ENCODE results near the gene PFDN1.

DNA sequence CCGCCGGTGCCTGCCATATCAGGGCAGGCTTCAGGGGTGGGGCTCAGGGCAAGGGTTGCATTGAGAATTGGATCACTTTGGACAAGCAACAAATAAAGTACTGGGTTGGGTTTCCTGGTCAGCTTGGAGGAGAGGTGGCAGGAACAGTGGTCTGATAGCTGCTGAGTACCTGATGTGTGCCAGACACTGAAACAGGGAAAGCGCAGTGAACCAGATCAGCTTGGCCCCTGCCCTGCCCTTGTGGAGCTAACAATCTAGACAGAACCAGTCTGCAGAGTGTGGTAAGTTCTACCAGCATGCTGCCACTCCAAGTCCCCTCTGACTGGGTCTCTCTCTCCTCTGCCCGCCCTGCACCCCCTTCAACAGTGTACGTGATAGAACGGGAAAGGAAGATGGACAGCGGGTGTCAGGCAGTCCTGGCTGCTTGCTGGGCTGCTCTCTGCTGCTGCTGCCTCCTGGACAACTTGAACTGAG is 74.5 kb downstream of the PFDN1 start:
- no peak for TF ChIP-seq POLR2AphosphoS5 (IDR thresholded peaks at IDR 0.05; ENCODE audit: low read depth, low read length)
- TF ChIP-seq, protein P1, sequence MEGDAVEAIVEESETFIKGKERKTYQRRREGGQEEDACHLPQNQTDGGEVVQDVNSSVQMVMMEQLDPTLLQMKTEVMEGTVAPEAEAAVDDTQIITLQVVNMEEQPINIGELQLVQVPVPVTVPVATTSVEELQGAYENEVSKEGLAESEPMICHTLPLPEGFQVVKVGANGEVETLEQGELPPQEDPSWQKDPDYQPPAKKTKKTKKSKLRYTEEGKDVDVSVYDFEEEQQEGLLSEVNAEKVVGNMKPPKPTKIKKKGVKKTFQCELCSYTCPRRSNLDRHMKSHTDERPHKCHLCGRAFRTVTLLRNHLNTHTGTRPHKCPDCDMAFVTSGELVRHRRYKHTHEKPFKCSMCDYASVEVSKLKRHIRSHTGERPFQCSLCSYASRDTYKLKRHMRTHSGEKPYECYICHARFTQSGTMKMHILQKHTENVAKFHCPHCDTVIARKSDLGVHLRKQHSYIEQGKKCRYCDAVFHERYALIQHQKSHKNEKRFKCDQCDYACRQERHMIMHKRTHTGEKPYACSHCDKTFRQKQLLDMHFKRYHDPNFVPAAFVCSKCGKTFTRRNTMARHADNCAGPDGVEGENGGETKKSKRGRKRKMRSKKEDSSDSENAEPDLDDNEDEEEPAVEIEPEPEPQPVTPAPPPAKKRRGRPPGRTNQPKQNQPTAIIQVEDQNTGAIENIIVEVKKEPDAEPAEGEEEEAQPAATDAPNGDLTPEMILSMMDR (IDR thresholded peaks at IDR 0.05) = no peak
- TF ChIP-seq SIN3A (IDR thresholded peaks at IDR 0.05; ENCODE audit: borderline replicate concordance, insufficient read depth, low read depth, low read length) = no peak
- TF ChIP-seq, protein P2, sequence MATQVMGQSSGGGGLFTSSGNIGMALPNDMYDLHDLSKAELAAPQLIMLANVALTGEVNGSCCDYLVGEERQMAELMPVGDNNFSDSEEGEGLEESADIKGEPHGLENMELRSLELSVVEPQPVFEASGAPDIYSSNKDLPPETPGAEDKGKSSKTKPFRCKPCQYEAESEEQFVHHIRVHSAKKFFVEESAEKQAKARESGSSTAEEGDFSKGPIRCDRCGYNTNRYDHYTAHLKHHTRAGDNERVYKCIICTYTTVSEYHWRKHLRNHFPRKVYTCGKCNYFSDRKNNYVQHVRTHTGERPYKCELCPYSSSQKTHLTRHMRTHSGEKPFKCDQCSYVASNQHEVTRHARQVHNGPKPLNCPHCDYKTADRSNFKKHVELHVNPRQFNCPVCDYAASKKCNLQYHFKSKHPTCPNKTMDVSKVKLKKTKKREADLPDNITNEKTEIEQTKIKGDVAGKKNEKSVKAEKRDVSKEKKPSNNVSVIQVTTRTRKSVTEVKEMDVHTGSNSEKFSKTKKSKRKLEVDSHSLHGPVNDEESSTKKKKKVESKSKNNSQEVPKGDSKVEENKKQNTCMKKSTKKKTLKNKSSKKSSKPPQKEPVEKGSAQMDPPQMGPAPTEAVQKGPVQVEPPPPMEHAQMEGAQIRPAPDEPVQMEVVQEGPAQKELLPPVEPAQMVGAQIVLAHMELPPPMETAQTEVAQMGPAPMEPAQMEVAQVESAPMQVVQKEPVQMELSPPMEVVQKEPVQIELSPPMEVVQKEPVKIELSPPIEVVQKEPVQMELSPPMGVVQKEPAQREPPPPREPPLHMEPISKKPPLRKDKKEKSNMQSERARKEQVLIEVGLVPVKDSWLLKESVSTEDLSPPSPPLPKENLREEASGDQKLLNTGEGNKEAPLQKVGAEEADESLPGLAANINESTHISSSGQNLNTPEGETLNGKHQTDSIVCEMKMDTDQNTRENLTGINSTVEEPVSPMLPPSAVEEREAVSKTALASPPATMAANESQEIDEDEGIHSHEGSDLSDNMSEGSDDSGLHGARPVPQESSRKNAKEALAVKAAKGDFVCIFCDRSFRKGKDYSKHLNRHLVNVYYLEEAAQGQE (IDR thresholded peaks at IDR 0.05; ENCODE audit: insufficient read depth in 1 of 2, low read depth in 2 of 2, low read length in 1 of 2) = no peak
